HepG2 (cell line): ENCODE measurements around the gene FAF2. TPM values are rescaled to one million over a fixed set of nuclear protein-coding genes. Genes with fewer than 3 reads are reported as not detected.

Source experiments
- CCAR2 ChIP-seq: fragments of 200-400 bp; formaldehyde crosslinking; optimal IDR thresholded peaks from 2 replicates; pipeline ENCODE3; 2018; ENCODE audit warnings: low read depth, mild to moderate bottlenecking, low read length, moderate library complexity
- CHD4 ChIP-seq: fragments of 200-600 bp; sonication (generic); IDR thresholded peaks from 2 replicates; pipeline ENCODE4 v1.7.0; 2017; ENCODE audit warnings: mild to moderate bottlenecking, low read length, borderline replicate concordance
- EED ChIP-seq: sonication (generic); formaldehyde crosslinking; IDR thresholded peaks from 2 replicates; pipeline ENCODE4 v1.5.0; 2020; ENCODE audit warnings: mild to moderate bottlenecking, missing genetic modification reagents
- ESRRA ChIP-seq: sonication (generic); formaldehyde crosslinking; IDR thresholded peaks from 2 replicates; pipeline ENCODE4 v1.5.1; 2020; ENCODE audit warnings: mild to moderate bottlenecking, low read depth, missing genetic modification reagents
- GFI1 ChIP-seq: sonication (generic); formaldehyde crosslinking; IDR thresholded peaks from 2 replicates; pipeline ENCODE4 v1.5.0; 2020; ENCODE audit warnings: missing genetic modification reagents, mild to moderate bottlenecking, borderline replicate concordance
- GPN1 ChIP-seq: sonication (generic); formaldehyde crosslinking; IDR thresholded peaks from 2 replicates; pipeline ENCODE4 v1.5.1; 2020; ENCODE audit warnings: missing genetic modification reagents, borderline replicate concordance
- HNF4A ChIP-seq: sonication (generic); formaldehyde crosslinking; IDR thresholded peaks from 2 replicates; pipeline ENCODE4 v1.4.0; 2020; ENCODE audit warnings: missing genetic modification reagents
- KLF9 ChIP-seq: IDR thresholded peaks from 2 replicates; pipeline ENCODE4 v1.6.1; 2016; ENCODE audit warnings: low read depth
- ZBTB7B ChIP-seq: sonication (generic); formaldehyde crosslinking; IDR thresholded peaks from 2 replicates; pipeline ENCODE4 v1.4.0; 2020; ENCODE audit warnings: missing genetic modification reagents
- ZNF101 ChIP-seq: sonication (generic); formaldehyde crosslinking; IDR thresholded peaks from 2 replicates; pipeline ENCODE4 v1.4.0; 2020; ENCODE audit warnings: mild to moderate bottlenecking, low read depth, missing genetic modification reagents, borderline replicate concordance
- ZNF207 ChIP-seq: fragments of 450-650 bp; IDR thresholded peaks from 2 replicates; pipeline ENCODE4 v1.6.1; 2016; ENCODE audit warnings: antibody characterized with exemption, borderline replicate concordance
- ZNF34 ChIP-seq: sonication (generic); formaldehyde crosslinking; IDR thresholded peaks from 2 replicates; pipeline ENCODE4 v1.4.0; 2020; ENCODE audit warnings: mild to moderate bottlenecking, missing genetic modification reagents, borderline replicate concordance
- ZNF451 ChIP-seq: sonication (generic); formaldehyde crosslinking; IDR thresholded peaks from 2 replicates; pipeline ENCODE4 v1.5.0; 2020; ENCODE audit warnings: mild to moderate bottlenecking, missing genetic modification reagents
- ZSCAN21 ChIP-seq: sonication (generic); formaldehyde crosslinking; IDR thresholded peaks from 2 replicates; pipeline ENCODE4 v1.8.0; 2022; ENCODE audit warnings: mild to moderate bottlenecking, missing genetic modification reagents, moderate library complexity, borderline replicate concordance
- polyA plus RNA-seq, 8 experiments: library from polyadenylated mRNA; depleted of rRNA in 3 of 8; stranded (reverse) in 7 of 8; unstranded in 1 of 8; fragments of >200 nt; fragmentation: Illumina TruSeq in 4 of 8; extraction: Trizol in 4 of 8; gene quantifications; 2 replicates each; pipeline versions ENCODE4 v1.2.1 to v1.2.3, GENCODE V29; 2011 to 2016; ENCODE audit warnings: low read depth in 4 of 8, missing spikeins in 1 of 8, mixed read lengths in 1 of 8; ENCODE audit not compliant: insufficient read depth in 1 of 8
- total RNA-seq, 5 experiments: library from RNA; depleted of rRNA; stranded (reverse); fragments of >200 nt; fragmentation: Illumina TruSeq; extraction: Trizol; gene quantifications; 2 replicates each; pipeline ENCODE4 v1.2.3, GENCODE V29; 2016; ENCODE audit warnings: low read depth in 1 of 5
- TF ChIP-seq, protein P1 (sequence below): IDR thresholded peaks from 2 replicates; pipeline ENCODE4 v1.6.1; 2018; ENCODE audit warnings: missing genetic modification reagents, mild to moderate bottlenecking, missing compliant biosample characterization
- TF ChIP-seq, protein P2 (sequence below): IDR thresholded peaks from 2 replicates; pipeline ENCODE4 v1.6.1; 2016; ENCODE audit warnings: low read depth, missing genetic modification reagents, missing compliant biosample characterization
- TF ChIP-seq, protein P3 (sequence below): sonication (generic); formaldehyde crosslinking; IDR thresholded peaks from 2 replicates; pipeline ENCODE4 v1.4.0; 2020; ENCODE audit warnings: mild to moderate bottlenecking, missing genetic modification reagents
- TF ChIP-seq, protein P4 (sequence below): sonication (generic); formaldehyde crosslinking; IDR thresholded peaks from 2 replicates; pipeline ENCODE4 v1.8.0; 2022; ENCODE audit warnings: mild to moderate bottlenecking, missing genetic modification reagents, moderate library complexity

Gene FAF2
- total and polyA plus RNA-seq, 2 of the 13 experiments (the other 11 are each of a cell fraction or from before 2014, with no cell fraction given): 27.8 to 34.3 TPM

DNA sequence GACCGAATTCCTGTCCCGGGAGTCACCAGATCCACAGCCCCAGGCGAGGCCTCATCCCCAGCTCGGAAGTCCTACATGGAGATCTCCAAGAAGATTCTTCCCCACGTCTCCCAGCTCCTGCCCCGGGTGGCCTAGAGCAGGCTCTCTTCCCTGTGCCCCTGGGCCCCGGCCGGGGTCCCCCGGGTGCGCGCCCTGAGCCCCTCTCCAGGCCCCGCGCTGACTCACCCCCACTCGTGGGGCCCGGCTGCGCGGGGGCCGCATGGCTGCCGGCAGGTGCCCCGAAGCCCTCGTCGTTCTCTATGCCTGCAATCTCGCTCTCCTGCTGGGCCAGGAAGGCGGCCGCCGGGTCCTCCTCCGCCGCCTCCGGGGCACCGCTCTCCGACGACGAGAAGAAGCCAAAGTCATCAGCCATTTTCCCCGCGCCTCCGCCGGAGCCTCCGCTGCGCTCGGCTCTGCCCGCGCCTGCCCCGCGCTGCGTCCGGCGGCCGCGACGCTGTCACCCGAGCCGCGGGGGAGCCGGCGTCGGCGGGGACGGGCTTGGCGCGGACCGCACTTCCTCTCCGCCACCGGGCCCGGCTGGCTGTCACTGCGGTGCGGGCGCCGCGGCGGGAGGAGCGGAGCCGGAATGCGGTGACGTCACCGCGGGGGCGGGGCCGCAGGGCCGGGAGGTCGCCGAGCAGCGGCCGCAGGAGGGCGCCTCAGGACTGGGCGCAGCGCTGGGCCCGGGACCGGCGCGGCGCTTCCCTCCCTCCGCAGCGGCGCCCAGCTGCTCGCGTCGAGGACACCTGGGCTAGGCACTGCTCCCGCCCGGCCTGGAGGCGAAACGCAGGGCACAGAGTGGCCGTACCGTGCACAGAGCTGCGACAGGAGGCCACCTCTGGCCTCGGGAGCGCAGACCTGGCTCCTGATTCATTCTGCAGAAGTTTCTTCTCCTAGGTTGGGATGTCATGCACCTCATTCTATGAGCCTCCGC is 31.9 kb upstream of the FAF2 start, which contains the start of gene CLTB (continued):
- no peak for TF ChIP-seq GPN1 (CRISPR knock-in tag)
- TF ChIP-seq ZNF207: no peak
- TF ChIP-seq EED: no peak
- peak; percentile 53; the same call in 1 of the 2 replicates for TF ChIP-seq ESRRA (CRISPR knock-in tag)
- TF ChIP-seq ZBTB7B: no peak
- TF ChIP-seq GFI1 (CRISPR knock-in tag): peak; percentile 27; the same call in 1 of the 2 replicates
- TF ChIP-seq HNF4A (CRISPR knock-in tag): no peak
- TF ChIP-seq, protein P1, sequence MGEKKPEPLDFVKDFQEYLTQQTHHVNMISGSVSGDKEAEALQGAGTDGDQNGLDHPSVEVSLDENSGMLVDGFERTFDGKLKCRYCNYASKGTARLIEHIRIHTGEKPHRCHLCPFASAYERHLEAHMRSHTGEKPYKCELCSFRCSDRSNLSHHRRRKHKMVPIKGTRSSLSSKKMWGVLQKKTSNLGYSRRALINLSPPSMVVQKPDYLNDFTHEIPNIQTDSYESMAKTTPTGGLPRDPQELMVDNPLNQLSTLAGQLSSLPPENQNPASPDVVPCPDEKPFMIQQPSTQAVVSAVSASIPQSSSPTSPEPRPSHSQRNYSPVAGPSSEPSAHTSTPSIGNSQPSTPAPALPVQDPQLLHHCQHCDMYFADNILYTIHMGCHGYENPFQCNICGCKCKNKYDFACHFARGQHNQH (CRISPR knock-in tag): no peak
- TF ChIP-seq, protein P2, sequence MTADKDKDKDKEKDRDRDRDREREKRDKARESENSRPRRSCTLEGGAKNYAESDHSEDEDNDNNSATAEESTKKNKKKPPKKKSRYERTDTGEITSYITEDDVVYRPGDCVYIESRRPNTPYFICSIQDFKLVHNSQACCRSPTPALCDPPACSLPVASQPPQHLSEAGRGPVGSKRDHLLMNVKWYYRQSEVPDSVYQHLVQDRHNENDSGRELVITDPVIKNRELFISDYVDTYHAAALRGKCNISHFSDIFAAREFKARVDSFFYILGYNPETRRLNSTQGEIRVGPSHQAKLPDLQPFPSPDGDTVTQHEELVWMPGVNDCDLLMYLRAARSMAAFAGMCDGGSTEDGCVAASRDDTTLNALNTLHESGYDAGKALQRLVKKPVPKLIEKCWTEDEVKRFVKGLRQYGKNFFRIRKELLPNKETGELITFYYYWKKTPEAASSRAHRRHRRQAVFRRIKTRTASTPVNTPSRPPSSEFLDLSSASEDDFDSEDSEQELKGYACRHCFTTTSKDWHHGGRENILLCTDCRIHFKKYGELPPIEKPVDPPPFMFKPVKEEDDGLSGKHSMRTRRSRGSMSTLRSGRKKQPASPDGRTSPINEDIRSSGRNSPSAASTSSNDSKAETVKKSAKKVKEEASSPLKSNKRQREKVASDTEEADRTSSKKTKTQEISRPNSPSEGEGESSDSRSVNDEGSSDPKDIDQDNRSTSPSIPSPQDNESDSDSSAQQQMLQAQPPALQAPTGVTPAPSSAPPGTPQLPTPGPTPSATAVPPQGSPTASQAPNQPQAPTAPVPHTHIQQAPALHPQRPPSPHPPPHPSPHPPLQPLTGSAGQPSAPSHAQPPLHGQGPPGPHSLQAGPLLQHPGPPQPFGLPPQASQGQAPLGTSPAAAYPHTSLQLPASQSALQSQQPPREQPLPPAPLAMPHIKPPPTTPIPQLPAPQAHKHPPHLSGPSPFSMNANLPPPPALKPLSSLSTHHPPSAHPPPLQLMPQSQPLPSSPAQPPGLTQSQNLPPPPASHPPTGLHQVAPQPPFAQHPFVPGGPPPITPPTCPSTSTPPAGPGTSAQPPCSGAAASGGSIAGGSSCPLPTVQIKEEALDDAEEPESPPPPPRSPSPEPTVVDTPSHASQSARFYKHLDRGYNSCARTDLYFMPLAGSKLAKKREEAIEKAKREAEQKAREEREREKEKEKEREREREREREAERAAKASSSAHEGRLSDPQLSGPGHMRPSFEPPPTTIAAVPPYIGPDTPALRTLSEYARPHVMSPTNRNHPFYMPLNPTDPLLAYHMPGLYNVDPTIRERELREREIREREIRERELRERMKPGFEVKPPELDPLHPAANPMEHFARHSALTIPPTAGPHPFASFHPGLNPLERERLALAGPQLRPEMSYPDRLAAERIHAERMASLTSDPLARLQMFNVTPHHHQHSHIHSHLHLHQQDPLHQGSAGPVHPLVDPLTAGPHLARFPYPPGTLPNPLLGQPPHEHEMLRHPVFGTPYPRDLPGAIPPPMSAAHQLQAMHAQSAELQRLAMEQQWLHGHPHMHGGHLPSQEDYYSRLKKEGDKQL (CRISPR knock-in tag): no peak
- TF ChIP-seq ZNF34: no peak
- no peak for TF ChIP-seq KLF9 (CRISPR knock-in tag)
- TF ChIP-seq CHD4: no peak
- TF ChIP-seq, protein P3, sequence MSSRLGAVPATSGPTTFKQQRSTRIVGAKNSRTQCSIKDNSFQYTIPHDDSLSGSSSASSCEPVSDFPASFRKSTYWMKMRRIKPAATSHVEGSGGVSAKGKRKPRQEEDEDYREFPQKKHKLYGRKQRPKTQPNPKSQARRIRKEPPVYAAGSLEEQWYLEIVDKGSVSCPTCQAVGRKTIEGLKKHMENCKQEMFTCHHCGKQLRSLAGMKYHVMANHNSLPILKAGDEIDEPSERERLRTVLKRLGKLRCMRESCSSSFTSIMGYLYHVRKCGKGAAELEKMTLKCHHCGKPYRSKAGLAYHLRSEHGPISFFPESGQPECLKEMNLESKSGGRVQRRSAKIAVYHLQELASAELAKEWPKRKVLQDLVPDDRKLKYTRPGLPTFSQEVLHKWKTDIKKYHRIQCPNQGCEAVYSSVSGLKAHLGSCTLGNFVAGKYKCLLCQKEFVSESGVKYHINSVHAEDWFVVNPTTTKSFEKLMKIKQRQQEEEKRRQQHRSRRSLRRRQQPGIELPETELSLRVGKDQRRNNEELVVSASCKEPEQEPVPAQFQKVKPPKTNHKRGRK (CRISPR knock-in tag): no peak
- TF ChIP-seq, protein P4, sequence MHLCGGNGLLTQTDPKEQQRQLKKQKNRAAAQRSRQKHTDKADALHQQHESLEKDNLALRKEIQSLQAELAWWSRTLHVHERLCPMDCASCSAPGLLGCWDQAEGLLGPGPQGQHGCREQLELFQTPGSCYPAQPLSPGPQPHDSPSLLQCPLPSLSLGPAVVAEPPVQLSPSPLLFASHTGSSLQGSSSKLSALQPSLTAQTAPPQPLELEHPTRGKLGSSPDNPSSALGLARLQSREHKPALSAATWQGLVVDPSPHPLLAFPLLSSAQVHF: no peak
- TF ChIP-seq ZNF451 (CRISPR knock-in tag): 0 out of 2 replicates have a peak, but pooled peaks have one; percentile 58
- TF ChIP-seq CCAR2: no peak
- peak; percentile 85; the same call in 1 of the 2 replicates for TF ChIP-seq ZSCAN21 (CRISPR knock-in tag)
- TF ChIP-seq ZNF101 (CRISPR knock-in tag): no peak
